A549 (cell line): ENCODE measurements around the gene CEP72. TPM values are rescaled to one million over a fixed set of nuclear protein-coding genes. Genes with fewer than 3 reads are reported as not detected.

ENCODE experiments used
- ATAC-seq, 2 experiments: fragments of 200-7000 bp in 1 of 2; fragments of >200 bp in 1 of 2; cut with Nextera tagmentation in 1 of 2; cut with Tn5 transposase in 1 of 2; 3 replicates each; pipeline versions ENCODE4 v1.8.0 to v1.9.1; 2018 to 2020; ENCODE audit warnings: mild to moderate bottlenecking in 1 of 2, moderate library complexity in 1 of 2
- CTCF ChIA-PET: fragments of 300-600 bp; sonication (Branson Sonifier 250); formaldehyde crosslinking; extraction: SDS; loops from one replicate; lab custom pipeline; 2021; ENCODE audit warnings: antibody characterized with exemption, inconsistent platforms; lab: Yijun Ruan, JAX
- POLR2A ChIA-PET: fragments of 350-600 bp; formaldehyde crosslinking; extraction: SDS; loops from one replicate; lab custom pipeline; 2021; ENCODE audit warnings: antibody characterized with exemption, inconsistent platforms; lab: Yijun Ruan, JAX
- DNase-seq, 2 experiments: peaks; one replicate each; pipeline versions ENCODE4 v3.0.0 to v3.0.0-alpha.2; 2011 to 2016; ENCODE audit warnings: low read depth in 1 of 2, low spot score in 1 of 2
- FAIRE-seq: peaks from 2 replicates; lab custom pipeline; 2011; peaks lifted over from hg19 to GRCh38; lab: Jason Lieb, UNC
- H3K27ac ChIP-seq, 2 experiments: fragments of >200 bp; sonication (Bioruptor Twin); formaldehyde crosslinking; 3 replicates each; pipeline ENCODE4 v1.5.1; 2016 to 2017
- H3K4me1 ChIP-seq: fragments of >200 bp; sonication (Bioruptor Twin); formaldehyde crosslinking; 3 replicates; pipeline ENCODE4 v1.6.1; 2016
- H3K4me2 ChIP-seq: fragments of >200 bp; sonication (Bioruptor Twin); formaldehyde crosslinking; 3 replicates; pipeline ENCODE4 v1.6.1; 2016
- H3K4me3 ChIP-seq: fragments of >200 bp; sonication (Bioruptor Twin); formaldehyde crosslinking; 3 replicates; pipeline ENCODE4 v1.5.1; 2016
- H3K9me3 ChIP-seq: fragments of >200 bp; sonication (Bioruptor Twin); formaldehyde crosslinking; 3 replicates; pipeline ENCODE4 v1.6.1; 2016
- BHLHE40 ChIP-seq: IDR thresholded peaks from 2 replicates; pipeline ENCODE4 v1.6.1; 2012; ENCODE audit warnings: low read depth, low read length, inconsistent platforms
- CBX8 ChIP-seq: fragments of 200-600 bp; sonication (generic); IDR thresholded peaks from 2 replicates; pipeline ENCODE4 v1.6.1; 2016
- CHD2 ChIP-seq: fragments of 150-350 bp; IDR thresholded peaks from 2 replicates; pipeline ENCODE4 v1.6.1; 2014; ENCODE audit warnings: low read length; ENCODE audit not compliant: partially characterized antibody
- CTCF ChIP-seq: fragments of >200 bp; sonication (Bioruptor Twin); formaldehyde crosslinking; IDR thresholded peaks from 3 replicates; pipeline ENCODE4 v1.5.1; 2016
- EHMT2 ChIP-seq: fragments of 200-600 bp; sonication (generic); IDR thresholded peaks from 2 replicates; pipeline ENCODE4 v1.6.1; 2016; ENCODE audit warnings: antibody characterized with exemption, low read depth, mild to moderate bottlenecking, moderate library complexity
- HES2 ChIP-seq: fragments of >200 bp; sonication (Bioruptor Twin); formaldehyde crosslinking; IDR thresholded peaks from 2 replicates; pipeline ENCODE4 v1.6.1; 2016
- HEYL ChIP-seq: fragments of 250-450 bp; sonication (Bioruptor Pico); IDR thresholded peaks from 2 replicates; pipeline ENCODE4 v1.8.0; 2021; ENCODE audit warnings: mild to moderate bottlenecking, moderate library complexity
- KDM5A ChIP-seq: fragments of 200-600 bp; sonication (generic); IDR thresholded peaks from 2 replicates; pipeline ENCODE4 v1.6.1; 2016; ENCODE audit warnings: antibody characterized with exemption, mild to moderate bottlenecking
- MAZ ChIP-seq: fragments of 150-350 bp; IDR thresholded peaks from 2 replicates; pipeline ENCODE4 v1.6.1; 2014; ENCODE audit warnings: antibody characterized with exemption, low read depth, low read length, borderline replicate concordance
- RAD21 ChIP-seq, 2 experiments: fragments of >200 bp in 1 of 2; sonication (Bioruptor Twin) in 1 of 2; formaldehyde crosslinking in 1 of 2; IDR thresholded peaks in 1 of 2; conservative IDR thresholded peaks in 1 of 2; 2 replicates in 1 of 2; 3 replicates in 1 of 2; pipeline ENCODE4 v1.6.1; 2012 to 2018; ENCODE audit warnings: inconsistent platforms in 1 of 2
- RCOR1 ChIP-seq: fragments of 150-350 bp; IDR thresholded peaks from 2 replicates; pipeline ENCODE4 v1.6.1; 2014; ENCODE audit warnings: antibody characterized with exemption, low read length, low read depth
- SMC3 ChIP-seq: fragments of >200 bp; sonication (Bioruptor Twin); formaldehyde crosslinking; IDR thresholded peaks from 3 replicates; pipeline ENCODE4 v1.6.1; 2018; ENCODE audit warnings: inconsistent platforms
- ZC3H11A ChIP-seq: fragments of 450-650 bp; IDR thresholded peaks from 2 replicates; pipeline ENCODE4 v1.6.1; 2014; ENCODE audit warnings: antibody characterized with exemption, mild to moderate bottlenecking
- ZNF302 ChIP-seq: fragments of 250-450 bp; sonication (Bioruptor Pico); IDR thresholded peaks from 2 replicates; pipeline ENCODE4 v1.9.0; 2021; ENCODE audit warnings: inconsistent platforms, mild to moderate bottlenecking, moderate library complexity
- WGBS: methylation state at CpG from one replicate; pipeline ENCODE4 v1.1.6; 2017; ENCODE audit errors: missing lambda C conversion rate; 5-methylcytosine and 5-hydroxymethylcytosine counted together
- polyA plus RNA-seq, 4 experiments: library from polyadenylated mRNA; depleted of rRNA in 3 of 4; stranded (reverse); fragments of >200 nt; fragmentation: RNase III in 1 of 4; extraction: RNeasy Plus Mini Kit Qiagen cat#74134 plus additional on column Dnase treatment in 1 of 4; gene quantifications; 2 replicates in 3 of 4; 3 replicates in 1 of 4; pipeline ENCODE4 v1.2.3, GENCODE V29; 2011 to 2017
- TF ChIP-seq, protein P1 (sequence below): fragments of 250-450 bp; sonication (Bioruptor Pico); IDR thresholded peaks from 2 replicates; pipeline ENCODE4 v1.5.0; 2021; ENCODE audit warnings: mild to moderate bottlenecking, moderate library complexity, borderline replicate concordance
- TF ChIP-seq, protein P2 (sequence below): fragments of 450-650 bp; IDR thresholded peaks from 2 replicates; pipeline ENCODE4 v1.6.1; 2014; ENCODE audit warnings: antibody characterized with exemption

Gene CEP72
- polyA plus RNA-seq, 2 of the 4 experiments (the other 2 are of a cell fraction) = 10.8 to 11.1 TPM

GRCh38 chr5:643351-643801 is 31.2 kb downstream of the CEP72 start (continued):
- TF ChIP-seq, protein P1, sequence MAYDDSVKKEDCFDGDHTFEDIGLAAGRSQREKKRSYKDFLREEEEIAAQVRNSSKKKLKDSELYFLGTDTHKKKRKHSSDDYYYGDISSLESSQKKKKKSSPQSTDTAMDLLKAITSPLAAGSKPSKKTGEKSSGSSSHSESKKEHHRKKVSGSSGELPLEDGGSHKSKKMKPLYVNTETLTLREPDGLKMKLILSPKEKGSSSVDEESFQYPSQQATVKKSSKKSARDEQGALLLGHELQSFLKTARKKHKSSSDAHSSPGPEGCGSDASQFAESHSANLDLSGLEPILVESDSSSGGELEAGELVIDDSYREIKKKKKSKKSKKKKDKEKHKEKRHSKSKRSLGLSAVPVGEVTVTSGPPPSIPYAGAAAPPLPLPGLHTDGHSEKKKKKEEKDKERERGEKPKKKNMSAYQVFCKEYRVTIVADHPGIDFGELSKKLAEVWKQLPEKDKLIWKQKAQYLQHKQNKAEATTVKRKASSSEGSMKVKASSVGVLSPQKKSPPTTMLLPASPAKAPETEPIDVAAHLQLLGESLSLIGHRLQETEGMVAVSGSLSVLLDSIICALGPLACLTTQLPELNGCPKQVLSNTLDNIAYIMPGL (CRISPR knock-in tag) = no peak
- TF ChIP-seq RAD21 (conservative IDR thresholded peaks at IDR 0.05 in 1 of 2, IDR thresholded peaks at IDR 0.05 in 1 of 2) = no peak

DNA sequence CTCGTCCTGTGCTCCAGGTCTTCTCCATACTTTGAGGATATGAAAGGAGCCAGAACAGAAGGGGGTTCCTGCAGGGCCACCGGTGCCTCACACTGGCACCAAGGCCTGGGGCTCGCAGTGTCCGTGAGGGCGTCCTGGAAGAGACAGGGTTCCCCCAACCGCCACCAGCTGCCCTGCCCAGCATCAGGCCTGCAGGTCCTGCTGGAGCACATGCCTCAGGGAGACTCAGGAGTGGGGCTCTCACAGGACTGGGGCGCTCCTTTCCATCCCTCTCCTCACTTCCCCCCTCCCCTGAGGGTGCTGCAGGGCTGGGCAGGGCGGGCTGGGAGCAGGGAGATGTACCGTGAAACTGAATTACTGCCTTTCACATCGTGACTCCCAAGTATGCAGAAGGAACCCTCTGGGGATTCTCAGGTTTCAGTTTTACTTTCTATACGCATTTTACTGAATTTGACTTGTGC is 31.7 kb downstream of the CEP72 start:
- POLR2A ChIA-PET = no interaction called here
- no peak for TF ChIP-seq SMC3
- TF ChIP-seq, protein P1 (CRISPR knock-in tag) = no peak
- Histone ChIP-seq H3K4me1 (no peaks in the 10 kb centered on the region), H3K4me3 (no peak overlapping the region), H3K9me3 (0 out of 3 replicates have a peak, but pooled peaks cover 2% of the 10 kb centered on the region), H3K4me2 (no peak overlapping the region), H3K27ac (no peak overlapping the region)
- DNase-seq (no peak), ATAC-seq (no peak; a peak in 1 of 6 replicates), FAIRE-seq (no peak)
- CTCF ChIA-PET = interaction anchor here (2.1 kb wide), 1 partner anchor 27 kb away, joined by 9 read pairs; no protein-coding TSS in a partner anchor
- WGBS = 94% methylated on average over 8 of the region's 11 CpGs

- CTCF ChIA-PET = no interaction called here
- ATAC-seq (no peak), FAIRE-seq (no peak), DNase-seq (no peak)
- H3K4me3 ChIP-seq = no peak overlapping the region
- POLR2A ChIA-PET = no interaction called here
- no peaks in the 10 kb centered on the region for H3K4me1 ChIP-seq
- no peak overlapping the region for H3K27ac ChIP-seq
- 0 out of 3 replicates have a peak, but pooled peaks cover 2% of the 10 kb centered on the region for H3K9me3 ChIP-seq
- no peak overlapping the region for H3K4me2 ChIP-seq
- 91% methylated on average over 13 of the region's 13 CpGs for WGBS
- TF ChIP-seq MAZ (no peak), CHD2 (no peak), KDM5A (no peak), CTCF (no peak), ZNF302 (CRISPR knock-in tag) (no peak), RCOR1 (no peak), EHMT2 (no peak), BHLHE40 (no peak), ZC3H11A (no peak), RAD21 (conservative IDR thresholded peaks at IDR 0.05 in 1 of 2, IDR thresholded peaks at IDR 0.05 in 1 of 2) (no peak)
- TF ChIP-seq, protein P2, sequence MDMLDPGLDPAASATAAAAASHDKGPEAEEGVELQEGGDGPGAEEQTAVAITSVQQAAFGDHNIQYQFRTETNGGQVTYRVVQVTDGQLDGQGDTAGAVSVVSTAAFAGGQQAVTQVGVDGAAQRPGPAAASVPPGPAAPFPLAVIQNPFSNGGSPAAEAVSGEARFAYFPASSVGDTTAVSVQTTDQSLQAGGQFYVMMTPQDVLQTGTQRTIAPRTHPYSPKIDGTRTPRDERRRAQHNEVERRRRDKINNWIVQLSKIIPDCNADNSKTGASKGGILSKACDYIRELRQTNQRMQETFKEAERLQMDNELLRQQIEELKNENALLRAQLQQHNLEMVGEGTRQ = no peak
Measured at GRCh38 chr5:644509-644908, 32.4 kb downstream of the CEP72 start.

GRCh38 chr5:644971-645370 is 32.8 kb downstream of the CEP72 start:
- no peak overlapping the region for H3K4me3 ChIP-seq
- FAIRE-seq (no peak), ATAC-seq (no peak), DNase-seq (no peak)
- no peak overlapping the region for H3K27ac ChIP-seq
- TF ChIP-seq CBX8 = no peak
- no peak for TF ChIP-seq HEYL (CRISPR knock-in tag)
- no peak for TF ChIP-seq HES2
- 0 out of 3 replicates have a peak, but pooled peaks cover 2% of the 10 kb centered on the region for H3K9me3 ChIP-seq
- CTCF ChIA-PET = no interaction called here
- POLR2A ChIA-PET = no interaction called here
- no peaks in the 10 kb centered on the region for H3K4me1 ChIP-seq
- H3K4me2 ChIP-seq = no peak overlapping the region
- whole genome bisulfite sequencing = 91% methylated on average over 15 of the region's 15 CpGs
